HepG2 (cell line): ENCODE data around the gene TCF7L2. TPM values are rescaled to one million over a fixed set of nuclear protein-coding genes. Genes with fewer than 3 reads are reported as not detected.
A peak's percentile ranks its signal among the peaks of the same experiment; 100 is the strongest.

Experiments used
- ARID5B ChIP-seq: IDR thresholded peaks from 2 replicates; pipeline ENCODE4 v1.4.0; 2020; ENCODE audit warnings: mild to moderate bottlenecking, missing genetic modification reagents
- FLYWCH1 ChIP-seq: sonication (generic); formaldehyde crosslinking; IDR thresholded peaks from 2 replicates; pipeline ENCODE4 v1.8.1; 2023; ENCODE audit warnings: mild to moderate bottlenecking, missing genetic modification reagents
- FOXM1 ChIP-seq: sonication (generic); formaldehyde crosslinking; IDR thresholded peaks from 2 replicates; pipeline ENCODE4 v1.5.0; 2020; ENCODE audit warnings: missing genetic modification reagents
- MEF2D ChIP-seq: sonication (generic); formaldehyde crosslinking; IDR thresholded peaks from 2 replicates; pipeline ENCODE4 v1.5.1; 2020; ENCODE audit warnings: mild to moderate bottlenecking, missing genetic modification reagents
- MXD1 ChIP-seq: sonication (generic); formaldehyde crosslinking; IDR thresholded peaks from 2 replicates; pipeline ENCODE4 v1.4.0; 2020; ENCODE audit warnings: mild to moderate bottlenecking, missing genetic modification reagents
- TCF7 ChIP-seq: sonication (generic); IDR thresholded peaks from 2 replicates; pipeline ENCODE4 v1.6.1; 2016; ENCODE audit warnings: antibody characterized with exemption, low read depth
- ZFP62 ChIP-seq: sonication (generic); formaldehyde crosslinking; IDR thresholded peaks from 2 replicates; pipeline ENCODE4 v1.4.0; 2020; ENCODE audit warnings: missing genetic modification reagents
- ZHX2 ChIP-seq, 2 experiments: sonication (generic) in 1 of 2; formaldehyde crosslinking in 1 of 2; IDR thresholded peaks; 2 replicates each; pipeline versions ENCODE4 v1.6.1 to v1.9.0; 2014 to 2022; ENCODE audit warnings: antibody characterized with exemption in 1 of 2, borderline replicate concordance in 1 of 2, inconsistent platforms in 1 of 2, low read depth in 1 of 2, missing genetic modification reagents in 1 of 2
- ZNF260 ChIP-seq: sonication (generic); formaldehyde crosslinking; IDR thresholded peaks from 2 replicates; pipeline ENCODE4 v1.4.0; 2020; ENCODE audit warnings: missing genetic modification reagents, low read depth, mild to moderate bottlenecking, borderline replicate concordance
- ZNF362 ChIP-seq: sonication (generic); formaldehyde crosslinking; IDR thresholded peaks from 2 replicates; pipeline ENCODE4 v1.4.0; 2020; ENCODE audit warnings: missing genetic modification reagents, mild to moderate bottlenecking, borderline replicate concordance
- ZNF549 ChIP-seq: sonication (generic); formaldehyde crosslinking; IDR thresholded peaks from 2 replicates; pipeline ENCODE4 v1.5.0; 2020; ENCODE audit warnings: missing genetic modification reagents
- polyA plus RNA-seq, 8 experiments: library from polyadenylated mRNA; depleted of rRNA in 3 of 8; stranded (reverse) in 7 of 8; unstranded in 1 of 8; fragments of >200 nt; fragmentation: Illumina TruSeq in 4 of 8; extraction: Trizol in 4 of 8; gene quantifications; 2 replicates each; pipeline versions ENCODE4 v1.2.1 to v1.2.3, GENCODE V29; 2011 to 2016; ENCODE audit warnings: low read depth in 4 of 8, missing spikeins in 1 of 8, mixed read lengths in 1 of 8; ENCODE audit not compliant: insufficient read depth in 1 of 8
- total RNA-seq, 5 experiments: library from RNA; depleted of rRNA; stranded (reverse); fragments of >200 nt; fragmentation: Illumina TruSeq; extraction: Trizol; gene quantifications; 2 replicates each; pipeline ENCODE4 v1.2.3, GENCODE V29; 2016; ENCODE audit warnings: low read depth in 1 of 5
- TF ChIP-seq, protein P1 (sequence below): sonication (generic); formaldehyde crosslinking; IDR thresholded peaks from 2 replicates; pipeline ENCODE4 v1.5.0; 2020; ENCODE audit warnings: missing genetic modification reagents, mild to moderate bottlenecking, borderline replicate concordance
- TF ChIP-seq, protein P2 (sequence below): sonication (generic); formaldehyde crosslinking; IDR thresholded peaks from 2 replicates; pipeline ENCODE4 v1.8.0; 2022; ENCODE audit warnings: mild to moderate bottlenecking, missing genetic modification reagents

Gene TCF7L2
- total and polyA plus RNA-seq, 2 of the 13 experiments (the other 11 are each of a cell fraction or from before 2014, with no cell fraction given), result 3.9 to 13.7 TPM

- TF ChIP-seq ZHX2 (IDR thresholded peaks at IDR 0.05; ENCODE audit: low read depth) (no peak), ZHX2 (CRISPR knock-in tag; IDR thresholded peaks at IDR 0.05; ENCODE audit: borderline replicate concordance) (no peak), MXD1 (CRISPR knock-in tag) (no peak), ZNF549 (no peak), MEF2D (CRISPR knock-in tag) (peak; percentile 51; the same call in 1 of the 2 replicates), ZNF362 (peak; percentile 99), ZFP62 (no peak), FOXM1 (CRISPR knock-in tag) (no peak), ZNF260 (no peak), TCF7 (peak; percentile 72), FLYWCH1 (CRISPR knock-in tag) (no peak), ARID5B (peak; percentile 85)
- TF ChIP-seq, protein P1, sequence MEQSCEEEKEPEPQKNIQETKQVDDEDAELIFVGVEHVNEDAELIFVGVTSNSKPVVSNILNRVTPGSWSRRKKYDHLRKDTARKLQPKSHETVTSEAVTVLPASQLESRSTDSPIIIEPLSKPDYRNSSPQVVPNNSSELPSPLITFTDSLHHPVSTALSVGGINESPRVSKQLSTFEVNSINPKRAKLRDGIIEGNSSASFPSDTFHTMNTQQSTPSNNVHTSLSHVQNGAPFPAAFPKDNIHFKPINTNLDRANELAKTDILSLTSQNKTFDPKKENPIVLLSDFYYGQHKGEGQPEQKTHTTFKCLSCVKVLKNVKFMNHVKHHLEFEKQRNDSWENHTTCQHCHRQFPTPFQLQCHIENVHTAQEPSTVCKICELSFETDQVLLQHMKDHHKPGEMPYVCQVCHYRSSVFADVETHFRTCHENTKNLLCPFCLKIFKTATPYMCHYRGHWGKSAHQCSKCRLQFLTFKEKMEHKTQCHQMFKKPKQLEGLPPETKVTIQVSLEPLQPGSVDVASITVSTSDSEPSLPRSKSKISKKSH, result no peak
- TF ChIP-seq, protein P2, sequence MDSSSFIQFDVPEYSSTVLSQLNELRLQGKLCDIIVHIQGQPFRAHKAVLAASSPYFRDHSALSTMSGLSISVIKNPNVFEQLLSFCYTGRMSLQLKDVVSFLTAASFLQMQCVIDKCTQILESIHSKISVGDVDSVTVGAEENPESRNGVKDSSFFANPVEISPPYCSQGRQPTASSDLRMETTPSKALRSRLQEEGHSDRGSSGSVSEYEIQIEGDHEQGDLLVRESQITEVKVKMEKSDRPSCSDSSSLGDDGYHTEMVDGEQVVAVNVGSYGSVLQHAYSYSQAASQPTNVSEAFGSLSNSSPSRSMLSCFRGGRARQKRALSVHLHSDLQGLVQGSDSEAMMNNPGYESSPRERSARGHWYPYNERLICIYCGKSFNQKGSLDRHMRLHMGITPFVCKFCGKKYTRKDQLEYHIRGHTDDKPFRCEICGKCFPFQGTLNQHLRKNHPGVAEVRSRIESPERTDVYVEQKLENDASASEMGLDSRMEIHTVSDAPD (CRISPR knock-in tag), result no peak
These were observed 69.8 kb downstream of the TCF7L2 start (continued) for GRCh38 chr10:113019692-113020474.
